K562 (cell line): ENCODE data around the gene OPRD1. TPM values are rescaled to one million over a fixed set of nuclear protein-coding genes. Genes with fewer than 3 reads are reported as not detected.

ENCODE experiments used
- ATAC-seq: fragments of 200-7000 bp; cut with Tn5 transposase; 3 replicates; pipeline ENCODE4 v1.9.1; 2020; ENCODE audit warnings: moderate library complexity
- BruUV-seq: library from RNA; stranded (reverse); fragments of 400-500 nt; replicated peaks from 2 replicates; lab custom pipeline; 2021; lab: Mats Ljungman, UMichigan
- CTCF ChIA-PET: fragments of 300-600 bp; formaldehyde crosslinking; extraction: SDS; loops from one replicate; lab custom pipeline; 2021; ENCODE audit warnings: low intra/inter-chr PET ratio; lab: Yijun Ruan, JAX
- POLR2A ChIA-PET: fragments of 300-600, 350-650 bp; sonication (Branson Sonifier 250); formaldehyde crosslinking; extraction: SDS; loops from one replicate; lab custom pipeline; 2021; ENCODE audit warnings: antibody characterized with exemption, inconsistent platforms; lab: Yijun Ruan, JAX
- DNase-seq, 4 experiments: peaks; one replicate each; pipeline versions ENCODE4 v3.0.0 to v3.0.0-alpha.2; 2011 to 2018; ENCODE audit warnings: low spot score in 3 of 4, mixed read lengths in 3 of 4; ENCODE audit errors: extremely low read depth in 1 of 4
- FAIRE-seq: peaks from 2 replicates; lab custom pipeline; 2011; peaks lifted over from hg19 to GRCh38; lab: Jason Lieb, UNC
- H2AFZ ChIP-seq: 2 replicates; pipeline ENCODE4 v1.6.0; 2011; ENCODE audit warnings: low read depth, low read length, control low read depth, inconsistent platforms
- H3K27ac ChIP-seq: fragments of 200-600 bp; 3 replicates; pipeline ENCODE4 v1.8.0; 2011; ENCODE audit warnings: low read depth, mild to moderate bottlenecking, control low read depth, inconsistent platforms, low read length, moderate library complexity, mixed read lengths; ENCODE audit errors: extremely low read depth
- H3K27me3 ChIP-seq, 2 experiments: fragments of 300-600 bp in 1 of 2; 2 replicates in 1 of 2; 3 replicates in 1 of 2; pipeline versions ENCODE4 v1.6.0 to v1.8.0; 2011; ENCODE audit warnings: inconsistent platforms in 2 of 2, low read length in 2 of 2, mild to moderate bottlenecking in 1 of 2, mixed read lengths in 1 of 2, moderate library complexity in 1 of 2; ENCODE audit not compliant: control insufficient read depth in 2 of 2, insufficient read depth in 2 of 2
- H3K36me3 ChIP-seq: fragments of 300-600 bp; 3 replicates; pipeline ENCODE4 v1.8.0; 2011; ENCODE audit warnings: mild to moderate bottlenecking, low read length, inconsistent platforms; ENCODE audit not compliant: control insufficient read depth, insufficient read depth
- H3K4me1 ChIP-seq, 2 experiments: fragments of 200-600 bp in 1 of 2; replicated peaks in 1 of 2; 2 replicates in 1 of 2; 3 replicates in 1 of 2; pipeline versions ENCODE4 v1.5.1 to v1.8.0; 2011; ENCODE audit warnings: inconsistent platforms in 2 of 2, low read length in 2 of 2, mild to moderate bottlenecking in 1 of 2, mixed read lengths in 1 of 2, moderate library complexity in 1 of 2; ENCODE audit not compliant: control insufficient read depth in 2 of 2, insufficient read depth in 2 of 2
- H3K4me2 ChIP-seq: 2 replicates; pipeline ENCODE4 v1.6.1; 2011; ENCODE audit warnings: low read length, control low read depth, inconsistent platforms, mixed read lengths; ENCODE audit not compliant: insufficient read depth
- H3K4me3 ChIP-seq: fragments of 200-600 bp; sonication (generic), shearing (Covaris generic); 2 replicates; pipeline ENCODE4 v1.5.1; 2016; ENCODE audit warnings: control low read depth, inconsistent platforms
- H3K79me2 ChIP-seq: fragments of 200-600 bp; 3 replicates; pipeline ENCODE4 v1.8.0; 2011; ENCODE audit warnings: low read length, inconsistent platforms; ENCODE audit not compliant: control insufficient read depth, insufficient read depth
- H3K9ac ChIP-seq, 2 experiments: 2 replicates each; pipeline versions ENCODE4 v1.6.0 to v1.6.1; 2011; ENCODE audit warnings: low read depth in 2 of 2, low read length in 2 of 2, control low read depth in 1 of 2, inconsistent platforms in 1 of 2, mild to moderate bottlenecking in 1 of 2, mixed read lengths in 1 of 2; ENCODE audit not compliant: insufficient read depth in 1 of 2
- H3K9me1 ChIP-seq: one replicate; pipeline ENCODE4 v1.6.0; 2011; ENCODE audit warnings: inconsistent platforms, mild to moderate bottlenecking, low read length, moderate library complexity; ENCODE audit not compliant: control insufficient read depth, insufficient read depth
- H3K9me3 ChIP-seq: replicated peaks from 2 replicates; pipeline ENCODE4 v1.5.1; 2011; ENCODE audit warnings: low read depth, low read length, inconsistent platforms; ENCODE audit not compliant: control insufficient read depth, insufficient read depth
- H4K20me1 ChIP-seq: replicated peaks from 2 replicates; pipeline ENCODE4 v1.6.1; 2011; ENCODE audit warnings: low read length, inconsistent platforms, mixed read lengths; ENCODE audit not compliant: control insufficient read depth, insufficient read depth
- BDP1 ChIP-seq: IDR thresholded peaks from 3 replicates; pipeline ENCODE4 v1.6.1; 2011; ENCODE audit not compliant: insufficient read length, insufficient read depth
- GABPB1 ChIP-seq: sonication (generic); formaldehyde crosslinking; IDR thresholded peaks from 2 replicates; pipeline ENCODE4 v1.8.0; 2022; ENCODE audit warnings: mild to moderate bottlenecking, missing genetic modification reagents
- GABPB2 ChIP-seq: fragments of 250-450 bp; sonication (Bioruptor Pico); conservative IDR thresholded peaks from 2 replicates; pipeline ENCODE4 v1.5.1; 2021; ENCODE audit warnings: mild to moderate bottlenecking
- POLR3G ChIP-seq: IDR thresholded peaks from 2 replicates; pipeline ENCODE4 v1.6.1; 2011; ENCODE audit not compliant: insufficient read length, insufficient replicate concordance; ENCODE audit errors: extremely low read depth
- RHOXF2B ChIP-seq: fragments of 250-450 bp; sonication (Bioruptor Pico); conservative IDR thresholded peaks from 2 replicates; pipeline ENCODE4 v1.5.1; 2021
- ZNF311 ChIP-seq: fragments of 250-450 bp; sonication (Bioruptor Pico); IDR thresholded peaks from 2 replicates; pipeline ENCODE4 v1.4.0; 2020; ENCODE audit warnings: mild to moderate bottlenecking, moderate library complexity
- ZNF785 ChIP-seq: fragments of 250-450 bp; sonication (Bioruptor Pico); IDR thresholded peaks from 2 replicates; pipeline ENCODE4 v1.4.0; 2020; ENCODE audit warnings: mild to moderate bottlenecking
- WGBS: fragments of 100-300 bp; shearing (Covaris generic); methylation state at CpG from one replicate; pipeline ENCODE4 v1.1.6; 2016; ENCODE audit warnings: low coverage, mixed read lengths; ENCODE audit not compliant: insufficient coverage; ENCODE audit errors: missing lambda C conversion rate; 5-methylcytosine and 5-hydroxymethylcytosine counted together
- in situ Hi-C: fragments of 300-500 bp; cut with MboI; formaldehyde crosslinking; loops from 4 replicates; pipeline ENCODE4 v1.15.0; 2018; ENCODE audit warnings: inconsistent platforms, mixed read lengths
- intact Hi-C: fragments of 100-400 bp; cut with micrococcal nuclease; formaldehyde crosslinking; loops from 2 replicates; pipeline ENCODE4 v1.14.2; 2022
- polyA plus RNA-seq, 8 experiments: library from polyadenylated mRNA; depleted of rRNA in 4 of 8; stranded (reverse) in 5 of 8; unstranded in 3 of 8; fragments of >200 nt; fragmentation: Nextera tagmentation in 2 of 8; fragmentation: Illumina TruSeq in 1 of 8; extraction: Ambion mirVana in 2 of 8; extraction: Trizol in 1 of 8; gene quantifications; 2 replicates each; pipeline versions ENCODE4 v1.2.1 to v1.2.3, GENCODE V29; 2011 to 2014; ENCODE audit warnings: inconsistent platforms in 1 of 8, missing spikeins in 1 of 8
- total RNA-seq, 7 experiments: library from RNA; depleted of rRNA in 6 of 7; stranded (reverse); fragments of >200 nt in 6 of 7; fragmentation: Illumina TruSeq in 2 of 7; extraction: Trizol in 2 of 7; gene quantifications; 2 replicates each; pipeline versions ENCODE4 v1.2.1 to v1.2.3, GENCODE V29; 2011 to 2021; ENCODE audit warnings: low replicate concordance in 1 of 7
- TF ChIP-seq, protein P1 (sequence below), 3 experiments: IDR thresholded peaks in 2 of 3; conservative IDR thresholded peaks in 1 of 3; 2 replicates each; pipeline ENCODE4 v1.5.1; 2011 to 2012; ENCODE audit warnings: low read length in 3 of 3, mild to moderate bottlenecking in 3 of 3, control low read depth in 2 of 3, improper control_type of control experiment in 1 of 3, inconsistent platforms in 1 of 3, low read depth in 1 of 3, mixed read lengths in 1 of 3, moderate library complexity in 1 of 3; ENCODE audit not compliant: insufficient read depth in 2 of 3

The OPRD1 gene
- total and polyA plus RNA-seq, 9 of the 15 experiments (the other 6 are each of a cell fraction or from before 2014, with no cell fraction given), result under 0.01 to 0.03 (median under 0.01) TPM; not detected in 6

- CTCF ChIA-PET, result no interaction called here
- POLR2A ChIA-PET, result interaction anchor here (1.1 to 1.2 kb wide), 2 partner anchors 12 to 260 kb away, joined by 3 to 5 read pairs; no protein-coding TSS in a partner anchor
- in situ Hi-C loops, result loop anchor here (5.0 kb wide), 1 partner anchor 59 kb away; no protein-coding TSS in a partner anchor
- no peaks in the 10 kb centered on the region for H3K4me1 ChIP-seq
- no peaks in the 10 kb centered on the region for H3K9me1 ChIP-seq
- BruUV-seq, result no TSS peak
- no peaks in the 10 kb centered on the region for H4K20me1 ChIP-seq
- H3K27me3 ChIP-seq, result peaks cover 21 to 36% of the 10 kb centered on the region in 2 experiments
- intact Hi-C loops, result no loop called here
- FAIRE-seq (peak; percentile 44), ATAC-seq (peak; percentile 73), DNase-seq (peak in 1 of 4 experiments; percentile 28)
- H3K9ac ChIP-seq, result no peak overlapping the region
- 14% methylated on average over 8 of the region's 8 CpGs for WGBS
- H3K27ac ChIP-seq, result no peak overlapping the region
- TF ChIP-seq RHOXF2B (CRISPR knock-in tag), result no peak
- no peak for TF ChIP-seq GABPB2 (CRISPR knock-in tag)
- no peak for TF ChIP-seq POLR3G
- no peak for TF ChIP-seq ZNF785 (CRISPR knock-in tag)
- no peak for TF ChIP-seq GABPB1 (CRISPR knock-in tag)
- TF ChIP-seq, protein P1, sequence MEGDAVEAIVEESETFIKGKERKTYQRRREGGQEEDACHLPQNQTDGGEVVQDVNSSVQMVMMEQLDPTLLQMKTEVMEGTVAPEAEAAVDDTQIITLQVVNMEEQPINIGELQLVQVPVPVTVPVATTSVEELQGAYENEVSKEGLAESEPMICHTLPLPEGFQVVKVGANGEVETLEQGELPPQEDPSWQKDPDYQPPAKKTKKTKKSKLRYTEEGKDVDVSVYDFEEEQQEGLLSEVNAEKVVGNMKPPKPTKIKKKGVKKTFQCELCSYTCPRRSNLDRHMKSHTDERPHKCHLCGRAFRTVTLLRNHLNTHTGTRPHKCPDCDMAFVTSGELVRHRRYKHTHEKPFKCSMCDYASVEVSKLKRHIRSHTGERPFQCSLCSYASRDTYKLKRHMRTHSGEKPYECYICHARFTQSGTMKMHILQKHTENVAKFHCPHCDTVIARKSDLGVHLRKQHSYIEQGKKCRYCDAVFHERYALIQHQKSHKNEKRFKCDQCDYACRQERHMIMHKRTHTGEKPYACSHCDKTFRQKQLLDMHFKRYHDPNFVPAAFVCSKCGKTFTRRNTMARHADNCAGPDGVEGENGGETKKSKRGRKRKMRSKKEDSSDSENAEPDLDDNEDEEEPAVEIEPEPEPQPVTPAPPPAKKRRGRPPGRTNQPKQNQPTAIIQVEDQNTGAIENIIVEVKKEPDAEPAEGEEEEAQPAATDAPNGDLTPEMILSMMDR (IDR thresholded peaks at IDR 0.05 in 2 of 3, conservative IDR thresholded peaks at IDR 0.05 in 1 of 3; ENCODE audit: insufficient read depth in 2 of 3, low read depth in 1 of 3, low read length in 3 of 3), result peak; percentile 19 to 45 (median 36); a peak in 4 of 6 replicates
- TF ChIP-seq BDP1, result no peak
- TF ChIP-seq ZNF311 (CRISPR knock-in tag), result no peak
- H3K36me3 ChIP-seq, result no peaks in the 10 kb centered on the region
- no peaks in the 10 kb centered on the region for H3K9me3 ChIP-seq
- H3K4me2 ChIP-seq, result no peak overlapping the region
- H3K79me2 ChIP-seq, result no peaks in the 10 kb centered on the region
- no peak overlapping the region for H2AFZ ChIP-seq
- H3K4me3 ChIP-seq, result no peak overlapping the region
Measured at GRCh38 chr1:28840928-28841544, 29.1 kb downstream of the OPRD1 start.
